ENCODE measurements around the gene SNX8. TPM values are rescaled to one million over a fixed set of nuclear protein-coding genes. Genes with fewer than 3 reads are reported as not detected.

The SNX8 gene
- total and polyA plus RNA-seq, 2 of the 13 experiments (the other 11 are each of a cell fraction or from before 2014, with no cell fraction given): 20.6 to 45.2 TPM

DNA sequence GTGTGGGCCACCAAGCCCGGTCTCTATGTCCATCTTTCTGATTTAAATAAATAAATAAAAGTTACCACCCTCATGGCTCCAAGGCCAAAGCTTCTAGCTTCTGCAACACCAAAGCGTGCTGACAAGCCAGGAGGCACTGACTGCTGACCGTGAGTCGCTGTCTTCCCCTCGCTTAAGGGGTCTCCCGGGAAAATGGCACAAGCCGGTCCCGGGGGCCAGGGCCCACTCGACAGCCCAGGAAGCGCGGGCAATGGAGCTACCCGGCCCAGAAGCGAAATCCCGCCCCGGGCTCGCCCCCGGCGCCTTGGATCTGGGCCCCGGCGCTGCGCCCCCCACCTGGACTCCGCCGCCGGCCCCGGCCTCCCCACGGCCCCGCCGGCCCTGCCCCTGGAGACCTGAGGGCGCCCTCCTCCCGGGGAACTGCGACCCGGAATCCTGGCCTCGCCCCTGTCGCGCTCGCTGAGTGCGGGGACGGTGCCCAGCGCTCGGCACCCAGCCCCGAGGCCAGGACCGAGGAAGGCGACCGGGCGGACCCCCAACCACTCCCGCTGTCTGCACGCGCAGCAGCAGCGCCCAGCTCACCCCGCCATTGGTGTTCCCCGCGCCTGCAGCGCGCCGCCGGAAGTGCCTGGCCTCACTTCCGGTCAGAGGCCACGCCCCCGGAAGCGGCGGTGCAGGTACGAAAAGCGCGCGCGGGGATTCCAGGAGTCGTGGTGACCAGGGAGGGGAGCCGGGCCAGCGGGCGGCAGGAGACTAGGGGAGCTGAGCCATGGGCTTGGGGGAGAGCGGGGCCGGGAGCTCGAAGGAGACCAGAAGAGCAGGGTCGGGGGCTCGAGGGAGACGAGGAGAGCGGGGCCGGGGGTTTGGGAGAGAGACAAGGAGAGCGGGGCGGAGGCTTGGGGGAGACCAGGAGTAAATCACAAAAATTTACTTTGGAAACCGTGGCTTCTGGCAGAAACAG, 72.4 kb downstream of the SNX8 start, which contains the start of the genes MRM2 and NUDT1 (continued):
- TF ChIP-seq PAF1 (CRISPR knock-in tag; IDR thresholded peaks at IDR 0.05): no peak
- 0 out of 2 replicates have a peak, but pooled peaks have one; percentile 57 for TF ChIP-seq HOXA7 (CRISPR knock-in tag; IDR thresholded peaks at IDR 0.05)
- TF ChIP-seq ATRX (CRISPR knock-in tag; IDR thresholded peaks at IDR 0.05; ENCODE audit: borderline replicate concordance): no peak
- TF ChIP-seq SIN3A (IDR thresholded peaks at IDR 0.05; ENCODE audit: borderline replicate concordance, low read depth, low read length): peak; percentile 94
- TF ChIP-seq, protein P1, sequence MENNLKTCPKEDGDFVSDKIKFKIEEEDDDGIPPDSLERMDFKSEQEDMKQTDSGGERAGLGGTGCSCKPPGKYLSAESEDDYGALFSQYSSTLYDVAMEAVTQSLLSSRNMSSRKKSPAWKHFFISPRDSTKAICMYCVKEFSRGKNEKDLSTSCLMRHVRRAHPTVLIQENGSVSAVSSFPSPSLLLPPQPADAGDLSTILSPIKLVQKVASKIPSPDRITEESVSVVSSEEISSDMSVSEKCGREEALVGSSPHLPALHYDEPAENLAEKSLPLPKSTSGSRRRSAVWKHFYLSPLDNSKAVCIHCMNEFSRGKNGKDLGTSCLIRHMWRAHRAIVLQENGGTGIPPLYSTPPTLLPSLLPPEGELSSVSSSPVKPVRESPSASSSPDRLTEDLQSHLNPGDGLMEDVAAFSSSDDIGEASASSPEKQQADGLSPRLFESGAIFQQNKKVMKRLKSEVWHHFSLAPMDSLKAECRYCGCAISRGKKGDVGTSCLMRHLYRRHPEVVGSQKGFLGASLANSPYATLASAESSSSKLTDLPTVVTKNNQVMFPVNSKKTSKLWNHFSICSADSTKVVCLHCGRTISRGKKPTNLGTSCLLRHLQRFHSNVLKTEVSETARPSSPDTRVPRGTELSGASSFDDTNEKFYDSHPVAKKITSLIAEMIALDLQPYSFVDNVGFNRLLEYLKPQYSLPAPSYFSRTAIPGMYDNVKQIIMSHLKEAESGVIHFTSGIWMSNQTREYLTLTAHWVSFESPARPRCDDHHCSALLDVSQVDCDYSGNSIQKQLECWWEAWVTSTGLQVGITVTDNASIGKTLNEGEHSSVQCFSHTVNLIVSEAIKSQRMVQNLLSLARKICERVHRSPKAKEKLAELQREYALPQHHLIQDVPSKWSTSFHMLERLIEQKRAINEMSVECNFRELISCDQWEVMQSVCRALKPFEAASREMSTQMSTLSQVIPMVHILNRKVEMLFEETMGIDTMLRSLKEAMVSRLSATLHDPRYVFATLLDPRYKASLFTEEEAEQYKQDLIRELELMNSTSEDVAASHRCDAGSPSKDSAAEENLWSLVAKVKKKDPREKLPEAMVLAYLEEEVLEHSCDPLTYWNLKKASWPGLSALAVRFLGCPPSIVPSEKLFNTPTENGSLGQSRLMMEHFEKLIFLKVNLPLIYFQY (CRISPR knock-in tag; IDR thresholded peaks at IDR 0.05; ENCODE audit: borderline replicate concordance): peak; percentile 40; the same call in 1 of the 2 replicates
- TF ChIP-seq, protein P2, sequence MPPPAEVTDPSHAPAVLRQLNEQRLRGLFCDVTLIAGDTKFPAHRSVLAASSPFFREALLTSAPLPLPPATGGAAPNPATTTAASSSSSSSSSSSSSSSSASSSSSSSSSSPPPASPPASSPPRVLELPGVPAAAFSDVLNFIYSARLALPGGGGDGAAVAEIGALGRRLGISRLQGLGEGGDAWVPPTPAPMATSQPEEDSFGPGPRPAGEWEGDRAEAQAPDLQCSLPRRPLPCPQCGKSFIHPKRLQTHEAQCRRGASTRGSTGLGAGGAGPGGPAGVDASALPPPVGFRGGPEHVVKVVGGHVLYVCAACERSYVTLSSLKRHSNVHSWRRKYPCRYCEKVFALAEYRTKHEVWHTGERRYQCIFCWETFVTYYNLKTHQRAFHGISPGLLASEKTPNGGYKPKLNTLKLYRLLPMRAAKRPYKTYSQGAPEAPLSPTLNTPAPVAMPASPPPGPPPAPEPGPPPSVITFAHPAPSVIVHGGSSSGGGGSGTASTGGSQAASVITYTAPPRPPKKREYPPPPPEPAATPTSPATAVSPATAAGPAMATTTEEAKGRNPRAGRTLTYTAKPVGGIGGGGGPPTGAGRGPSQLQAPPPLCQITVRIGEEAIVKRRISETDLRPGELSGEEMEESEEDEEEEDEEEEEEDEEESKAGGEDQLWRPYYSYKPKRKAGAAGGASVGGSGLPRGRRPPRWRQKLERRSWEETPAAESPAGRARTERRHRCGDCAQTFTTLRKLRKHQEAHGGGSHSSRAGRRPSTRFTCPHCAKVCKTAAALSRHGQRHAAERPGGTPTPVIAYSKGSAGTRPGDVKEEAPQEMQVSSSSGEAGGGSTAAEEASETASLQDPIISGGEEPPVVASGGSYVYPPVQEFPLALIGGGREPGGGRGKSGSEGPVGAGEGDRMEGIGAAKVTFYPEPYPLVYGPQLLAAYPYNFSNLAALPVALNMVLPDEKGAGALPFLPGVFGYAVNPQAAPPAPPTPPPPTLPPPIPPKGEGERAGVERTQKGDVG (CRISPR knock-in tag; IDR thresholded peaks at IDR 0.05; ENCODE audit: borderline replicate concordance): no peak; the same call in 1 of the 2 replicates
- no peak for TF ChIP-seq ZNF530 (CRISPR knock-in tag; IDR thresholded peaks at IDR 0.05; ENCODE audit: low read depth)
- no peak for TF ChIP-seq SMARCE1 (IDR thresholded peaks at IDR 0.05; ENCODE audit: borderline replicate concordance)
- TF ChIP-seq HNRNPL (IDR thresholded peaks at IDR 0.05; ENCODE audit: low read depth, low read length): no peak
- TF ChIP-seq REPIN1 (CRISPR knock-in tag; IDR thresholded peaks at IDR 0.05; ENCODE audit: borderline replicate concordance, low read depth): peak; percentile 97; the same call in 1 of the 2 replicates
- TF ChIP-seq GMEB1 (CRISPR knock-in tag; IDR thresholded peaks at IDR 0.05; ENCODE audit: borderline replicate concordance): peak; percentile 85
- no peak; the same call in 1 of the 2 replicates for TF ChIP-seq ZNF816 (CRISPR knock-in tag; IDR thresholded peaks at IDR 0.05; ENCODE audit: borderline replicate concordance)
- TF ChIP-seq, protein P3, sequence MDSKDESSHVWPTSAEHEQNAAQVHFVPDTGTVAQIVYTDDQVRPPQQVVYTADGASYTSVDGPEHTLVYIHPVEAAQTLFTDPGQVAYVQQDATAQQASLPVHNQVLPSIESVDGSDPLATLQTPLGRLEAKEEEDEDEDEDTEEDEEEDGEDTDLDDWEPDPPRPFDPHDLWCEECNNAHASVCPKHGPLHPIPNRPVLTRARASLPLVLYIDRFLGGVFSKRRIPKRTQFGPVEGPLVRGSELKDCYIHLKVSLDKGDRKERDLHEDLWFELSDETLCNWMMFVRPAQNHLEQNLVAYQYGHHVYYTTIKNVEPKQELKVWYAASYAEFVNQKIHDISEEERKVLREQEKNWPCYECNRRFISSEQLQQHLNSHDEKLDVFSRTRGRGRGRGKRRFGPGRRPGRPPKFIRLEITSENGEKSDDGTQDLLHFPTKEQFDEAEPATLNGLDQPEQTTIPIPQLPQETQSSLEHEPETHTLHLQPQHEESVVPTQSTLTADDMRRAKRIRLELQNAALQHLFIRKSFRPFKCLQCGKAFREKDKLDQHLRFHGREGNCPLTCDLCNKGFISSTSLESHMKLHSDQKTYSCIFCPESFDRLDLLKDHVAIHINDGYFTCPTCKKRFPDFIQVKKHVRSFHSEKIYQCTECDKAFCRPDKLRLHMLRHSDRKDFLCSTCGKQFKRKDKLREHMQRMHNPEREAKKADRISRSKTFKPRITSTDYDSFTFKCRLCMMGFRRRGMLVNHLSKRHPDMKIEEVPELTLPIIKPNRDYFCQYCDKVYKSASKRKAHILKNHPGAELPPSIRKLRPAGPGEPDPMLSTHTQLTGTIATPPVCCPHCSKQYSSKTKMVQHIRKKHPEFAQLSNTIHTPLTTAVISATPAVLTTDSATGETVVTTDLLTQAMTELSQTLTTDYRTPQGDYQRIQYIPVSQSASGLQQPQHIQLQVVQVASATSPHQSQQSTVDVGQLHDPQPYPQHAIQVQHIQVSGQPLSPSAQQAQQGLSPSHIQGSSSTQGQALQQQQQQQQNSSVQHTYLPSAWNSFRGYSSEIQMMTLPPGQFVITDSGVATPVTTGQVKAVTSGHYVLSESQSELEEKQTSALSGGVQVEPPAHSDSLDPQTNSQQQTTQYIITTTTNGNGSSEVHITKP (CRISPR knock-in tag; IDR thresholded peaks at IDR 0.05; ENCODE audit: low read depth): peak; percentile 61; the same call in 1 of the 2 replicates
- peak; percentile 99 for TF ChIP-seq HDAC1 (CRISPR knock-in tag; IDR thresholded peaks at IDR 0.05)

All from HepG2 (cell line).